Fibroblast of lung (primary cell): Measurements from ENCODE around the gene NMBR. TPM values are rescaled to one million over a fixed set of nuclear protein-coding genes. Genes with fewer than 3 reads are reported as not detected.

Source experiments
- DNase-seq, 2 donors: peaks; one replicate each; pipeline versions ENCODE4 v3.0.0 to v3.0.0-alpha.2; 2010; ENCODE audit warnings: low read depth in 2 of 2
- H2AFZ ChIP-seq: 2 replicates; pipeline ENCODE4 v1.5.1; 2012; ENCODE audit warnings: low read length, control low read depth, inconsistent platforms
- H3K27ac ChIP-seq: 2 replicates; pipeline ENCODE4 v1.5.1; 2011; ENCODE audit warnings: low read length, control low read depth; ENCODE audit not compliant: insufficient read depth
- H3K27me3 ChIP-seq: 2 replicates; pipeline ENCODE4 v1.5.1; 2011; ENCODE audit warnings: mild to moderate bottlenecking, low read length; ENCODE audit not compliant: control insufficient read depth, insufficient read depth
- H3K36me3 ChIP-seq: 2 replicates; pipeline ENCODE4 v1.5.1; 2011; ENCODE audit warnings: low read length; ENCODE audit not compliant: control insufficient read depth, insufficient read depth
- H3K4me1 ChIP-seq: 2 replicates; pipeline ENCODE4 v1.5.1; 2011; ENCODE audit warnings: low read length; ENCODE audit not compliant: control insufficient read depth, insufficient read depth; ENCODE audit errors: extremely low read depth
- H3K4me2 ChIP-seq: 2 replicates; pipeline ENCODE4 v1.5.1; 2011; ENCODE audit warnings: low read length, control low read depth; ENCODE audit not compliant: insufficient read depth; ENCODE audit errors: extremely low read depth
- H3K4me3 ChIP-seq, 4 experiments: fragments of 200-600 bp in 1 of 4; sonication (generic) in 1 of 4; replicated peaks in 1 of 4; 2 replicates each; pipeline ENCODE4 v1.5.1; 2011 to 2016; ENCODE audit warnings: low read length in 4 of 4, low read depth in 3 of 4, mild to moderate bottlenecking in 3 of 4, control low read depth in 2 of 4, inconsistent platforms in 1 of 4, mixed read lengths in 1 of 4; ENCODE audit not compliant: insufficient read depth in 1 of 4; ENCODE audit errors: control extremely low read depth in 1 of 4
- H3K79me2 ChIP-seq: 2 replicates; pipeline ENCODE4 v1.5.1; 2012; ENCODE audit warnings: mild to moderate bottlenecking, low read length, inconsistent platforms; ENCODE audit not compliant: control insufficient read depth, insufficient read depth
- H3K9ac ChIP-seq: 2 replicates; pipeline ENCODE4 v1.5.1; 2011; ENCODE audit warnings: mild to moderate bottlenecking, low read length, control low read depth; ENCODE audit not compliant: insufficient read depth
- H3K9me3 ChIP-seq: 2 replicates; pipeline ENCODE4 v1.5.1; 2012; ENCODE audit warnings: low read depth, low read length; ENCODE audit not compliant: control insufficient read depth, insufficient read depth
- H4K20me1 ChIP-seq: 2 replicates; pipeline ENCODE4 v1.5.1; 2011; ENCODE audit warnings: low read length; ENCODE audit not compliant: control insufficient read depth, insufficient read depth; ENCODE audit errors: extremely low read depth
- CTCF ChIP-seq, 2 donors: IDR thresholded peaks in 1 of 2; conservative IDR thresholded peaks in 1 of 2; 1 replicate in 1 of 2; 2 replicates in 1 of 2; pipeline ENCODE4 v1.5.1; 2011 to 2012; ENCODE audit warnings: low read length in 2 of 2, control low read depth in 1 of 2, inconsistent platforms in 1 of 2, low read depth in 1 of 2, mild to moderate bottlenecking in 1 of 2
- EZH2 ChIP-seq: IDR thresholded peaks from 2 replicates; pipeline ENCODE4 v1.5.1; 2012; ENCODE audit warnings: low read length, control low read depth, mild to moderate bottlenecking; ENCODE audit errors: missing control alignments
- polyA plus RNA-seq, 2 donors: library from polyadenylated mRNA; depleted of rRNA in 1 of 2; stranded (reverse) in 1 of 2; unstranded in 1 of 2; fragments of >200 nt; gene quantifications; 2 replicates each; pipeline ENCODE4 v1.2.1, GENCODE V29; 2011 to 2012; ENCODE audit warnings: missing spikeins in 1 of 2
- total RNA-seq: library from RNA; depleted of rRNA; stranded (reverse); fragments of >200 nt; gene quantifications from 2 replicates; pipeline ENCODE4 v1.2.1, GENCODE V29; 2014

The NMBR gene
- total and polyA plus RNA-seq, 2 donors (not counting 1 experiment from before 2014, with no cell fraction given), result 0.05 TPM; not detected in 1

- Histone ChIP-seq H3K4me2 (no peak overlapping the region), H4K20me1 (no peaks in the 10 kb centered on the region), H3K4me3 (no peak overlapping the region), H3K4me1 (no peaks in the 10 kb centered on the region), H3K27me3 (no peaks in the 10 kb centered on the region), H3K36me3 (no peaks in the 10 kb centered on the region), H3K9ac (no peak overlapping the region), H3K9me3 (no peaks in the 10 kb centered on the region), H3K27ac (no peak overlapping the region), H3K79me2 (no peaks in the 10 kb centered on the region), H2AFZ (no peak overlapping the region)
- no peak for DNase-seq
- TF ChIP-seq EZH2, result no peak
- TF ChIP-seq CTCF (conservative IDR thresholded peaks at IDR 0.05 in 1 of 2, IDR thresholded peaks at IDR 0.05 in 1 of 2; ENCODE audit: low read depth in 1 of 2, low read length in 2 of 2), result no peak
These were observed 71.3 kb downstream of the NMBR start for GRCh38 chr6:142075516-142076101.

GRCh38 chr6:142074516-142074915 is 72.4 kb downstream of the NMBR start:
- Histone ChIP-seq H3K4me1 (no peaks in the 10 kb centered on the region), H3K9ac (no peak overlapping the region), H3K36me3 (no peaks in the 10 kb centered on the region), H3K4me3 (no peak overlapping the region), H3K27me3 (no peaks in the 10 kb centered on the region), H3K9me3 (no peaks in the 10 kb centered on the region), H4K20me1 (no peaks in the 10 kb centered on the region), H3K4me2 (no peak overlapping the region), H3K79me2 (no peaks in the 10 kb centered on the region), H3K27ac (no peak overlapping the region), H2AFZ (no peak overlapping the region)
- no peak for TF ChIP-seq CTCF (conservative IDR thresholded peaks at IDR 0.05 in 1 of 2, IDR thresholded peaks at IDR 0.05 in 1 of 2; ENCODE audit: low read depth in 1 of 2, low read length in 2 of 2)
- TF ChIP-seq EZH2, result no peak
- DNase-seq, result no peak

GRCh38 chr6:142071981-142072380 is 74.9 kb downstream of the NMBR start:
- no peaks in the 10 kb centered on the region for H3K79me2 ChIP-seq
- H2AFZ ChIP-seq, result no peak overlapping the region
- H3K9me3 ChIP-seq, result no peaks in the 10 kb centered on the region
- no peak overlapping the region for H3K4me3 ChIP-seq
- no peak overlapping the region for H3K4me2 ChIP-seq
- no peak overlapping the region for H3K27ac ChIP-seq
- no peaks in the 10 kb centered on the region for H3K27me3 ChIP-seq
- no peak overlapping the region for H3K9ac ChIP-seq
- TF ChIP-seq EZH2 (no peak), CTCF (conservative IDR thresholded peaks at IDR 0.05 in 1 of 2, IDR thresholded peaks at IDR 0.05 in 1 of 2; ENCODE audit: low read depth in 1 of 2, low read length in 2 of 2) (no peak)
- no peaks in the 10 kb centered on the region for H3K4me1 ChIP-seq
- no peaks in the 10 kb centered on the region for H4K20me1 ChIP-seq
- DNase-seq, result no peak
- H3K36me3 ChIP-seq, result no peaks in the 10 kb centered on the region
